ENCODE measurements around the gene CRYBB1. TPM values are rescaled to one million over a fixed set of nuclear protein-coding genes. Genes with fewer than 3 reads are reported as not detected.

Gene CRYBB1
- total and polyA plus RNA-seq, 2 of the 13 experiments (the other 11 are each of a cell fraction or from before 2014, with no cell fraction given): not detected

DNA sequence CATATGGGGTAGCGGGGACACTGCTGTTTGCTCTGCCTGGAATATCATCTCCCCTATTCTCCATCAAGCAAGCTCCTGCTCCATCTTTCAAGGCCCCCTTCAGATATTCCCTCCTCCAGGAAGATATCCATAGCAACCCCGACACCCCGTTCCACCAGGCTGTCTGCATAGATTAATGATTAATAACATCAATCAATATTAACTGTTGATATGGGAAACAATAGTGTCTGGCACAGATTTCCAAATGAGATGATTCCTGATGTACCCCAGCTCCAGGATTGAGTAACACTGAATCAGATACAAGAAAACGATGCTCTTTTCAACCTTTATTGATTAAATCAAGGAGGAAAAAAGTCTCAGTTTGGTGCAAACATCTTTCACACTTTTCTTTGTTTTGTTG, 20.3 kb downstream of the CRYBB1 start:
- no peak overlapping the region for H3K4me2 ChIP-seq (ENCODE audit: low read depth, low read length)
- no TSS peak for BruUV-seq (replicated peaks)
- FAIRE-seq (no peak), ATAC-seq (no peak; the same call in 2 of the 3 replicates), DNase-seq (ENCODE audit: low spot score) (no peak)
- H2AFZ ChIP-seq (ENCODE audit: low read length): no peak overlapping the region
- no peaks in the 10 kb centered on the region for H4K20me1 ChIP-seq (ENCODE audit: insufficient read depth, low read length)
- no peak overlapping the region for H3K27ac ChIP-seq (ENCODE audit: extremely low read length, insufficient read depth, low read length)
- H3K4me1 ChIP-seq (ENCODE audit: insufficient read depth, low read length): 0 out of 2 replicates have a peak, but pooled peaks cover under 1% of the 10 kb centered on the region
- 8% methylated on average over 4 of the region's 4 CpGs for WGBS (ENCODE audit: low lambda C conversion rate)
- no peaks in the 10 kb centered on the region for H3K79me2 ChIP-seq (ENCODE audit: insufficient read depth, low read length)
- intact Hi-C loops (cut with micrococcal nuclease; ENCODE audit: unreplicated experiment) (no loop called here), in situ Hi-C loops (cut with HindIII; ENCODE audit: extremely low pct_ligation_motif_present, low pct_unique_long_range_greater_than_20kb) (no loop called here)
- TF ChIP-seq HNF1A (IDR thresholded peaks at IDR 0.05; ENCODE audit: low read depth): 0 out of 2 replicates have a peak, but pooled peaks have one; percentile 16
- no peak for TF ChIP-seq HNF1A (CRISPR knock-in tag; IDR thresholded peaks at IDR 0.05; ENCODE audit: borderline replicate concordance)
- no peak for TF ChIP-seq SOX6 (IDR thresholded peaks at IDR 0.05)
- no peak for TF ChIP-seq SOX6 (CRISPR knock-in tag; IDR thresholded peaks at IDR 0.05)
- 0 out of 2 replicates have a peak, but pooled peaks have one; percentile 27 for TF ChIP-seq GFI1 (CRISPR knock-in tag; IDR thresholded peaks at IDR 0.05; ENCODE audit: borderline replicate concordance)
- CTCF ChIA-PET (ENCODE audit: low intra/inter-chr PET ratio, low total read pairs): no interaction called here
- H3K9me3 ChIP-seq (ENCODE audit: low read length): no peaks in the 10 kb centered on the region
- POLR2A ChIA-PET: no interaction called here
- H3K4me3 ChIP-seq (replicated peaks in 1 of 3; ENCODE audit: insufficient read depth in 1 of 3, low read depth in 2 of 3, low read length in 3 of 3): no peak overlapping the region
- H3K36me3 ChIP-seq (replicated peaks in 1 of 2; ENCODE audit: control insufficient read depth in 1 of 2, insufficient read depth in 2 of 2, low read length in 2 of 2): no peaks in the 10 kb centered on the region
- peaks cover 0 to 13% of the 10 kb centered on the region in 2 experiments; a peak in 2 of 5 replicates for H3K27me3 ChIP-seq (ENCODE audit: control insufficient read depth in 1 of 2, insufficient read depth in 2 of 2, low read length in 2 of 2)
- no peak overlapping the region for H3K9ac ChIP-seq (ENCODE audit: insufficient read depth, low read depth, low read length)
